Esophagus squamous epithelium (tissue), 5 donors: ENCODE data around the gene KRTAP2-2. TPM values are rescaled to one million over a fixed set of nuclear protein-coding genes. Genes with fewer than 3 reads are reported as not detected.

Experiments
- DNase-seq: peaks from one replicate; lab custom pipeline; 2025; lab: John Stamatoyannopoulos, UW
- H3K27ac ChIP-seq, 4 donors: fragments of 200-600 bp; sonication (generic); one replicate each; pipeline ENCODE4 v1.5.1; 2016 to 2019; ENCODE audit warnings: mild to moderate bottlenecking in 1 of 4
- H3K27me3 ChIP-seq, 4 donors: fragments of 200-600 bp; sonication (generic); 1 replicate in 3 of 4; 2 replicates in 1 of 4; pipeline versions ENCODE4 v1.5.1 to v1.6.0; 2017 to 2021; ENCODE audit warnings: antibody characterized with exemption in 1 of 4
- H3K36me3 ChIP-seq, 3 donors: fragments of 200-600 bp; sonication (generic); one replicate each; pipeline ENCODE4 v1.5.1; 2016 to 2019
- H3K4me1 ChIP-seq, 3 donors: fragments of 200-600 bp; sonication (generic); one replicate each; pipeline ENCODE4 v1.5.1; 2017 to 2019
- H3K4me3 ChIP-seq, 4 donors: fragments of 200-600 bp; sonication (generic); 1 replicate in 3 of 4; 2 replicates in 1 of 4; pipeline ENCODE4 v1.5.1; 2016 to 2019; ENCODE audit warnings: mild to moderate bottlenecking in 2 of 4, moderate library complexity in 1 of 4
- H3K9me3 ChIP-seq, 3 donors: fragments of 200-600 bp; sonication (generic); one replicate each; pipeline ENCODE4 v1.5.1; 2016 to 2019
- POLR2A ChIP-seq, 4 donors: fragments of 450-650 bp; IDR thresholded peaks; one replicate each; pipeline ENCODE4 v1.6.1; 2017; ENCODE audit warnings: antibody characterized with exemption in 4 of 4, mild to moderate bottlenecking in 4 of 4, moderate library complexity in 3 of 4
- WGBS, 2 donors: methylation state at CpG; one replicate each; pipeline ENCODE4 v1.1.5; 2018; 5-methylcytosine and 5-hydroxymethylcytosine counted together
- intact Hi-C: fragments of 100-400 bp; cut with DNase I; formaldehyde crosslinking; loops from one replicate; pipeline ENCODE4 v1.15.0; 2022
- total RNA-seq, 4 donors: library from RNA; depleted of rRNA; stranded (reverse); fragments of >200 nt; gene quantifications; one replicate each; pipeline ENCODE4 v1.1.0, GENCODE V29; 2016
- TF ChIP-seq, protein P1 (sequence below), 6 experiments: fragments of 450-650 bp in 4 of 6; fragments of 200-600 bp in 2 of 6; sonication (generic) in 2 of 6; IDR thresholded peaks; one replicate each; pipeline ENCODE4 v1.5.1; 2016 to 2019; ENCODE audit warnings: antibody characterized with exemption in 6 of 6, mild to moderate bottlenecking in 4 of 6, moderate library complexity in 4 of 6
- donor health status: DM: yes; HTN: yes; CAD: no.

Gene KRTAP2-2
- total RNA-seq, 4 donors from 2014 or later, result not detected

DNA sequence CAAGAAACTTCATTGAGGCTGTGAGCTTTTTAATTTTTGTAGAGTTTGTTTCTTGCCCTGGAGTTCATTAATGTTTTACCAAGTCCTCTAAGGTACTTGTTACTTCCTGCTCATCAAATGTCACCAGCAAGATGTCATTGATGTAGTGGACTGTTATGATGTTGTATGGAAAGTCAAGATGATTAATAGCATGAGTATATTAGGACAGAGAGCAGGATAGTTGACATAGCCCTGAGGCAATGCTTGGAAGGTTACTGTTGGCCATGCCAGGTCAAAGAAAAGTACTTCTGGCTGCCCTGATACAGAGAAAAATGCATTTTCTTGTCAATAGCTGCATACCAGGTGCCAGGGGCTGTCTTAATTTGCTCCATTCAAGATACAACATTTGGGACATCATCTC lies 34.7 kb downstream of the KRTAP2-2 start:
- H3K36me3 ChIP-seq, result no peaks in the 10 kb centered on the region
- DNase-seq, result no peak
- peaks cover 0 to 15% (median 0%) of the 10 kb centered on the region in 4 donors for H3K27me3 ChIP-seq
- H3K9me3 ChIP-seq, result no peaks in the 10 kb centered on the region
- H3K27ac ChIP-seq, result no peak overlapping the region
- no peak for TF ChIP-seq POLR2A (IDR thresholded peaks at IDR 0.05)
- TF ChIP-seq, protein P1, sequence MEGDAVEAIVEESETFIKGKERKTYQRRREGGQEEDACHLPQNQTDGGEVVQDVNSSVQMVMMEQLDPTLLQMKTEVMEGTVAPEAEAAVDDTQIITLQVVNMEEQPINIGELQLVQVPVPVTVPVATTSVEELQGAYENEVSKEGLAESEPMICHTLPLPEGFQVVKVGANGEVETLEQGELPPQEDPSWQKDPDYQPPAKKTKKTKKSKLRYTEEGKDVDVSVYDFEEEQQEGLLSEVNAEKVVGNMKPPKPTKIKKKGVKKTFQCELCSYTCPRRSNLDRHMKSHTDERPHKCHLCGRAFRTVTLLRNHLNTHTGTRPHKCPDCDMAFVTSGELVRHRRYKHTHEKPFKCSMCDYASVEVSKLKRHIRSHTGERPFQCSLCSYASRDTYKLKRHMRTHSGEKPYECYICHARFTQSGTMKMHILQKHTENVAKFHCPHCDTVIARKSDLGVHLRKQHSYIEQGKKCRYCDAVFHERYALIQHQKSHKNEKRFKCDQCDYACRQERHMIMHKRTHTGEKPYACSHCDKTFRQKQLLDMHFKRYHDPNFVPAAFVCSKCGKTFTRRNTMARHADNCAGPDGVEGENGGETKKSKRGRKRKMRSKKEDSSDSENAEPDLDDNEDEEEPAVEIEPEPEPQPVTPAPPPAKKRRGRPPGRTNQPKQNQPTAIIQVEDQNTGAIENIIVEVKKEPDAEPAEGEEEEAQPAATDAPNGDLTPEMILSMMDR (IDR thresholded peaks at IDR 0.05), result no peak
- intact Hi-C loops, result no loop called here
- H3K4me1 ChIP-seq, result peaks cover 0 to 22% (median 4%) of the 10 kb centered on the region in 3 donors
- H3K4me3 ChIP-seq, result no peak overlapping the region

DNA sequence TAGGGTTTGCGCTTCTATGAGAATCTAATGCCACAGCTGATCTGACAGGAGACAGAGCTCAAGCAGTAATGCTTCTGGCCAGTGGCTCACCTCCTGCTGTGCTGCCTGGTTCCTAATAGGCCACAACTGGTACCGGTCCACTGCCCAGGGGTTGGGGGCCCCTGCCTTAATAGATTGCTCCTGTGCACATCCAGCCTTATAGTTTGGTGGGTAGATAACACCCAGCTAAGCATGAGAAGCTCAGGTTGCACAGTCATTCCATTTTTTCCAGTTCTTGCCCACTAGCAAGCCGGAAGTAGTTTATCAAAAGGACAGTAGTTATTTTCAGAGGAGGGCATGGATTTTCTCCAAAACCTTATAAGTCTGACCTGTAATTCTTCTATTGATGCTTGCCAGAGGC lies 35.6 kb downstream of the KRTAP2-2 start:
- 86 to 100% methylated on average over 3 of the region's 3 CpGs for WGBS, 2 donors
- H3K27me3 ChIP-seq, result peaks cover 0 to 21% (median 0%) of the 10 kb centered on the region in 4 donors
- TF ChIP-seq, protein P1 (IDR thresholded peaks at IDR 0.05), result no peak
- no peak for TF ChIP-seq POLR2A (IDR thresholded peaks at IDR 0.05)
- intact Hi-C loops, result no loop called here
- H3K4me1 ChIP-seq, result peaks cover 0 to 22% (median 4%) of the 10 kb centered on the region in 3 donors
- no peaks in the 10 kb centered on the region for H3K9me3 ChIP-seq
- no peak overlapping the region for H3K27ac ChIP-seq
- no peak overlapping the region for H3K4me3 ChIP-seq
- H3K36me3 ChIP-seq, result no peaks in the 10 kb centered on the region
- DNase-seq, result no peak

DNA sequence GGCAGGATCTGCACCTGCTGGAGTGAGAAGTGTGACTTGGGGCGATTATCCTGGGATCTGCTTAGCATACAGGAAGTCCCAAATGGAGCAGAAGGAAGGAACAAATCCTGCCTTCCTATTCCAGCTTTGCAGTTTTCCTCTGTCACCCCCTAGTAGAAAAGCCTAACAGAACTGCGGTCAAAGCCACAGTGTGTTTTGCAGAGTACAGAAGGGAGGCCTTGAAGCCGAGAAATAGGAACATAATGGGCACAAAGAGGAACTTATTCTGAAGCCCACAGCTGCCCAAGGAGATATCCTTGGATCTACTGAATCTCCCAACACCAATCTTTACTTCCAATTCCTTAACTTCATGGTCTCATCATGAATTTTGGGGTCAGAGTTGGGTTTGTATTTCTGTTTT lies 36.5 kb downstream of the KRTAP2-2 start:
- H3K4me3 ChIP-seq, result no peak overlapping the region
- peaks cover 0 to 22% (median 4%) of the 10 kb centered on the region in 3 donors for H3K4me1 ChIP-seq
- WGBS, 2 donors, result 63 to 84% methylated on average over 3 of the region's 3 CpGs
- H3K27ac ChIP-seq, result peak overlapping the region in 1 of 4 donors; percentile 25
- peaks cover 0 to 21% (median 0%) of the 10 kb centered on the region in 4 donors for H3K27me3 ChIP-seq
- H3K36me3 ChIP-seq, result no peaks in the 10 kb centered on the region
- intact Hi-C loops, result no loop called here
- no peak for DNase-seq
- H3K9me3 ChIP-seq, result no peaks in the 10 kb centered on the region
- TF ChIP-seq, protein P1 (IDR thresholded peaks at IDR 0.05), result no peak
- no peak for TF ChIP-seq POLR2A (IDR thresholded peaks at IDR 0.05)

DNA sequence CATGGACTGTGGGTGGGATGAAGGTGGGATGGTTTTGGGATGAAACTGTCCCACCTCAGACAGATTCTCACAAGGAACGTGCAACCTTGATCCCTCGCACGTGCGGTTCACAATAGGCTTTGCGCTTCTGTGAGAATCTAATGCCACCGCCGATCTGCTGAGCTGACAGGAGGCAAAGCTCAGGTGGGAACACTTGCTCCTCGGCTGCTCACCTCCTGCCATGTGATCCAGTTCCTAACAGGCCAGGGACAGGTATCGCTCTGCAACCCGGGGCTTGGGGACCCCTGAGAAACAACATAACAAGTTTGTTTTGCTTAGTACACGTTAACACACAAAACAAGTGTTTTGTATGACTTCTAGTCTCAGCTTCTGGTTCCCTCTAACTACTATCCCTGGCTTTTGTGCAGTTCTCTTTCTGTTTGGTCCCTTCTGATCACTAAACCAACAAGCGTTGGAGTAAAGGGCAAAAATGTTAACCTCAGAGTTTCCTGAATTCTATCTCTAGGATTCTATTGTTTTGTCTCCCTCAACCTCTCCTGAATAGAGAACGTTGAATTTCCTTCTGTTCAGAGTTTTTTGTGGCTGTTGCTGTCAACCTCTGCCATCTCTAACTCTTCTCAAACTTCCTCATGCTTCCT lies 38.3 kb downstream of the KRTAP2-2 start:
- intact Hi-C loops, result no loop called here
- TF ChIP-seq, protein P1 (IDR thresholded peaks at IDR 0.05), result no peak
- no peak for TF ChIP-seq POLR2A (IDR thresholded peaks at IDR 0.05)
- 76 to 77% methylated on average over 10 to 13 of the region's 13 CpGs for WGBS, 2 donors

DNA sequence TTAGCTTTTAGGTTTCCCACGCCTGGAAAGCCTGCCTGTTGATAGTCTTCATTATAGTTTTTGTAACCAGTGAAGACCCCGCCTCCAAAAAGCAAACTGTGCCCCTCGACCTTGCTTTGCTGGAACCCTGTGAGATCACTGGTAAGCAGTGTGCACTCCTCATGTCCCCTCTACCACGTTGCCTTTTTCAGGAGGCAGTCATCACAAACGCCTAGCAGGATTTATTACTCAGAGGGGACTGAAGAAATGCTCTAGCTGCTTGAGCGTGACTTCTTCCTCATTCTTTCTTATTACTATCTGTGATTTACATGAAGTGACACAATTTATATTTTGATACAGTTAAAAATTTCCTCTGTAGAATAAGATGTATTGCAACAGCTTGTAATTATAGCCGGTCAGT lies 39.6 kb downstream of the KRTAP2-2 start:
- 66 to 67% methylated on average over 7 of the region's 7 CpGs for WGBS, 2 donors

More for the DNA sequence above, 38.3 kb downstream of the KRTAP2-2 start:
- Histone ChIP-seq H3K27ac (no peak overlapping the region), H3K4me3 (no peak overlapping the region), H3K4me1 (peaks cover 0 to 22% (median 4%) of the 10 kb centered on the region in 3 donors), H3K9me3 (no peaks in the 10 kb centered on the region), H3K36me3 (no peaks in the 10 kb centered on the region), H3K27me3 (peaks cover 0 to 21% (median 0%) of the 10 kb centered on the region in 4 donors)
- no peak for DNase-seq

More for the DNA sequence above, 39.6 kb downstream of the KRTAP2-2 start:
- Histone ChIP-seq H3K4me1 (peaks cover 0 to 22% (median 4%) of the 10 kb centered on the region in 3 donors), H3K27ac (no peak overlapping the region), H3K9me3 (no peaks in the 10 kb centered on the region), H3K36me3 (no peaks in the 10 kb centered on the region), H3K4me3 (no peak overlapping the region), H3K27me3 (peaks cover 0 to 21% (median 0%) of the 10 kb centered on the region in 4 donors)
- DNase-seq, result no peak
- intact Hi-C loops, result no loop called here
- no peak for TF ChIP-seq POLR2A (IDR thresholded peaks at IDR 0.05)
- TF ChIP-seq, protein P1 (IDR thresholded peaks at IDR 0.05), result no peak
